PC-9 (cell line): Measurements from ENCODE around the gene SLC27A6. TPM values are rescaled to one million over a fixed set of nuclear protein-coding genes. Genes with fewer than 3 reads are reported as not detected.

Source experiments
- BruUV-seq: library from RNA; stranded (reverse); fragments of 400-500 nt; replicated peaks from 2 replicates; lab custom pipeline; 2021; lab: Mats Ljungman, UMichigan
- CTCF ChIA-PET: fragments of 300-600 bp; sonication (Branson Sonifier 250); formaldehyde crosslinking; loops from one replicate; lab custom pipeline; 2022; ENCODE audit warnings: antibody characterized with exemption; lab: Charles Lee
- POLR2A ChIA-PET: fragments of 300-600 bp; sonication (Branson Sonifier 250); formaldehyde crosslinking; loops from one replicate; lab custom pipeline; 2022; ENCODE audit warnings: antibody characterized with exemption; ENCODE audit not compliant: unreplicated experiment; lab: Charles Lee
- DNase-seq, 2 experiments: peaks; one replicate each; pipeline versions ENCODE4 v3.0.0 to v3.0.0-alpha.2; 2015 to 2022; ENCODE audit warnings: mixed read lengths in 1 of 2
- H2AFZ ChIP-seq: fragments of 200-600 bp; sonication (generic); 2 replicates; pipeline ENCODE4 v1.8.1; 2017; ENCODE audit warnings: antibody characterized with exemption
- H3F3A ChIP-seq: fragments of 200-600 bp; sonication (generic); 2 replicates; pipeline ENCODE4 v1.8.1; 2017; ENCODE audit warnings: antibody characterized with exemption, mild to moderate bottlenecking, low read depth; ENCODE audit not compliant: insufficient read depth
- H3K27ac ChIP-seq: fragments of 200-600 bp; sonication (generic); 2 replicates; pipeline ENCODE4 v1.6.1; 2016; ENCODE audit warnings: mixed run types
- H3K27me3 ChIP-seq: fragments of 200-600 bp; sonication (generic); 2 replicates; pipeline ENCODE4 v1.6.1; 2016; ENCODE audit warnings: low read depth, mixed run types; ENCODE audit not compliant: insufficient read depth
- H3K36me3 ChIP-seq: fragments of 200-600 bp; sonication (generic); 2 replicates; pipeline ENCODE4 v1.6.1; 2016; ENCODE audit warnings: low read depth, mixed run types
- H3K4me1 ChIP-seq: fragments of 200-600 bp; sonication (generic); replicated peaks from 2 replicates; pipeline ENCODE4 v1.6.1; 2016; ENCODE audit warnings: mixed run types; ENCODE audit not compliant: insufficient read depth
- H3K4me2 ChIP-seq: fragments of 200-600 bp; sonication (generic); 2 replicates; pipeline ENCODE4 v1.6.1; 2017; ENCODE audit warnings: mixed run types
- H3K4me3 ChIP-seq: fragments of 200-600 bp; sonication (generic); 2 replicates; pipeline ENCODE4 v1.6.1; 2016; ENCODE audit warnings: mixed run types
- H3K79me2 ChIP-seq: fragments of 200-600 bp; sonication (generic); 2 replicates; pipeline ENCODE4 v1.6.1; 2017; ENCODE audit warnings: low read depth, mixed run types
- H3K9me2 ChIP-seq: fragments of 200-600 bp; sonication (generic); 2 replicates; pipeline ENCODE4 v1.8.1; 2017; ENCODE audit warnings: mild to moderate bottlenecking; ENCODE audit not compliant: insufficient read depth
- H3K9me3 ChIP-seq: fragments of 200-600 bp; sonication (generic); 2 replicates; pipeline ENCODE4 v1.8.1; 2016; ENCODE audit warnings: low read depth; ENCODE audit not compliant: insufficient read depth
- H4K20me1 ChIP-seq: fragments of 200-600 bp; sonication (generic); 2 replicates; pipeline ENCODE4 v1.8.1; 2017; ENCODE audit not compliant: insufficient read depth
- CTCF ChIP-seq: fragments of 200-600 bp; sonication (generic); conservative IDR thresholded peaks from 2 replicates; pipeline ENCODE4 v1.6.1; 2017; ENCODE audit warnings: mixed run types, antibody characterized with exemption, mild to moderate bottlenecking, moderate library complexity
- EZH2 ChIP-seq: fragments of 200-600 bp; sonication (generic); IDR thresholded peaks from 2 replicates; pipeline ENCODE4 v1.8.0; 2017; ENCODE audit warnings: antibody characterized with exemption, low read depth
- intact Hi-C: fragments of 100-400 bp; cut with micrococcal nuclease; formaldehyde crosslinking; loops from one replicate; pipeline ENCODE4 v1.10.0; 2022; ENCODE audit not compliant: unreplicated experiment
- total RNA-seq: library from RNA; stranded (reverse); gene quantifications from 2 replicates; pipeline ENCODE4 v1.2.3, GENCODE V29; 2021

The SLC27A6 gene
- total RNA-seq, 1 experiment from 2014 or later: not detected

DNA sequence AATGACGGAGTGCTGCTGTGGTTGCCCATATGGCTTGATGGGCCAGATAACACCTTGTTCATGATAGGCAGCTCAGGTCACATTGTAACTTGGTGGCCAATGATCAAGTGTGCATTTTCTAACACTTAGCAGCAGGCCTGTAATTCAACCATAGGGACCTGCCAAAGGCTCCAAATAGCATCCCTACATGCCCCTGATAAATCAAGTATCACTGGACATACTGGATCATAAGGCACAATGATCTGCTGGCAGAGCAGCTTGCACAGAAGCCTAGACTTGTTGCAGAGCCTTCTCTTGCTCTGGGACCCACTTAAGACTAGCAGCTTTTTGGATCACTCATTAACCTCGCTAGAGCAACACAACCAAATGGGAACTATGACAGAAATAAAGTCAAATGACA lies 83.2 kb downstream of the SLC27A6 start:
- no peak for TF ChIP-seq EZH2
- no peak for TF ChIP-seq CTCF
- DNase-seq: no peak
- Histone ChIP-seq H3K4me2 (no peak overlapping the region), H3K36me3 (no peaks in the 10 kb centered on the region), H3K27me3 (no peaks in the 10 kb centered on the region), H4K20me1 (no peaks in the 10 kb centered on the region), H3K4me3 (no peak overlapping the region), H3K4me1 (no peaks in the 10 kb centered on the region), H3K9me2 (no peaks in the 10 kb centered on the region), H2AFZ (no peak overlapping the region), H3K9me3 (no peaks in the 10 kb centered on the region), H3K79me2 (no peaks in the 10 kb centered on the region), H3F3A (no peaks in the 10 kb centered on the region), H3K27ac (no peak overlapping the region)
- ChIA-PET CTCF (no interaction called here), POLR2A (no interaction called here)
- BruUV-seq: no TSS peak
- intact Hi-C loops: no loop called here

DNA sequence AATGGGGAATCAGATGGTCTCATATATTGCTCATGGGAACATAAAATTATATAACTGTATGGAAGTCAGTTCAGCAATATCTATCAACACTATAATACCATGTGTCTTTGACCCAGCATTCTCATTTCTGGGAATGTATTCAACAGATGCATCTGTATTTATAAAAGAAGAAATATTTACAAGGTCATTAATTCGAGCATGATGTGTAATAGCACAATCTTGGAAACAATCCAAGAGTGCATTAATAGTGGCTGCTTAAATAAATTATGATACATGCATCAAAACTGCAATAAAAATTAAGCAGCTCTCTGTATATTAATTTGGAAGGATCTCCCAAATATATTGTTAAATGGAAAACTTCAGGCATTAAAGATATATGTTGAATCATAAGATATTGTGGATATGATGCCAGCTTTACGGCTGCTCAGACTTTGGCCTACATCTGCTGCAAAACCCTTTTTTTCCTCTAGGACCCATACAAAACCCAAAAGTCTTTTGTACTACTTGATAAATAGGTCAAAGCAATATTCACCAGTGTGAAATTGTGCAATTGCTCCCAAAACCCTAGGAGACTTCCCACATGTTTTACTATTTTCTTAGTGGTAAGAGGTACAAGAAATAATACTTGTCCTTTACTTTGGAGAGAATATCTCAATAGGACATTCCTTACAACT lies 84.0 kb downstream of the SLC27A6 start:
- intact Hi-C loops: no loop called here
- no peaks in the 10 kb centered on the region for H3K79me2 ChIP-seq
- H3K9me2 ChIP-seq: no peaks in the 10 kb centered on the region
- no peaks in the 10 kb centered on the region for H3K36me3 ChIP-seq
- ChIA-PET CTCF (no interaction called here), POLR2A (no interaction called here)
- H3K27me3 ChIP-seq: no peaks in the 10 kb centered on the region
- H3K9me3 ChIP-seq: no peaks in the 10 kb centered on the region
- H2AFZ ChIP-seq: no peak overlapping the region
- TF ChIP-seq EZH2 (no peak), CTCF (no peak)
- H3K4me1 ChIP-seq: no peaks in the 10 kb centered on the region
- no peak overlapping the region for H3K4me2 ChIP-seq
- no TSS peak for BruUV-seq
- H4K20me1 ChIP-seq: no peaks in the 10 kb centered on the region
- no peak overlapping the region for H3K4me3 ChIP-seq
- no peaks in the 10 kb centered on the region for H3F3A ChIP-seq
- DNase-seq: no peak
- H3K27ac ChIP-seq: no peak overlapping the region

- CTCF ChIA-PET: no interaction called here
- intact Hi-C loops: no loop called here
- no TSS peak for BruUV-seq
- Histone ChIP-seq H3K79me2 (no peaks in the 10 kb centered on the region), H3F3A (no peaks in the 10 kb centered on the region), H4K20me1 (no peaks in the 10 kb centered on the region), H3K27ac (no peak overlapping the region), H2AFZ (no peak overlapping the region), H3K9me3 (no peaks in the 10 kb centered on the region), H3K36me3 (no peaks in the 10 kb centered on the region), H3K4me2 (no peak overlapping the region), H3K4me3 (no peak overlapping the region), H3K27me3 (no peaks in the 10 kb centered on the region), H3K4me1 (no peaks in the 10 kb centered on the region), H3K9me2 (no peaks in the 10 kb centered on the region)
- POLR2A ChIA-PET: no interaction called here
- DNase-seq: no peak
- TF ChIP-seq CTCF (no peak), EZH2 (no peak)
Observed at GRCh38 chr5:129051283-129051682, 86.0 kb downstream of the SLC27A6 start.
